ENCODE measurements around the gene STARD9.

Gene STARD9

DNA sequence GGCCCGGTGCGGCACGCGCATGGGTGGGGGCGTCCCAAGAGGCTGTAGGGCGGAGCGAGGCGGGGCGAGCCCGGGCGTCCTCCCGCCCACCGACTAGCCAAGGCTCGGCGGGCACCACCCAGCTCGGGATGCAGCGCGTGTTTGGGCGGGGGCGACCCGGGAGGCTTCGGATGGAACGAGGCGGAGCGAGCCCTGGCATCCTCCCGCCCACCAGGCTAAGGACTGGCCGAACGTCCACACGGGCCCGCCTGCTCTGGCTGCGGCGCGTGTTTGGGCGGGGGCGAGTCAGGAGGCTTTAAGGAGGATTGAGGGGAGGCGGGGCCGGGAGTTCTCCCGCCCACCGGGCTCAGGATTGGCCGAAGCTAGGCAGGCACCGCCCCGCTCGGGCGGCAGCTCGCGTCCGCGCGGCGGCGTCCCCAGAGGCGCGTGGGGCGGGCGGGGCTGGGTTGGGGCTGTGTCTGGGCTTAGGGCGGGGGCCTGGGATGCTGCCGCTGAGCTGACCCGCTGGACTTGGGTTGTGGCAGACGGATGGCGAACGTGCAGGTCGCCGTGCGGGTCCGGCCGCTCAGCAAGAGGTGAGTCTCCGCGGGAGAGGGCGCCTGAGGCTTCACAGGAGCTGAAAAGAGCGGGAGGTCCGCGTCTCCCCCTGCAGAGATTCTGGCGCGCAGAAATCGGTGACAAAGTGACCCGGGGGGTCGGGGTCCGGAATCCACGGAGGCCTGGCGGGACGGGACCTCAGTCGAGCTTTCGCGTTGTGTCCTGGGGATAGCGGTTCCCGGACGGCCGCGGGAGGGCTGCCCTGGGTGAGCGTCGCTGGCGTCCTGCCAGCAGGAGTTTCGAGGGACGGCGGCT lies at the start of gene STARD9:
Gene STARD9, plus strand, starts transcription at position 419 of the 852 bp plus-strand sequence. Its CDS starts 110 bp downstream, at position 529.
- TF ChIP-seq, protein P1, sequence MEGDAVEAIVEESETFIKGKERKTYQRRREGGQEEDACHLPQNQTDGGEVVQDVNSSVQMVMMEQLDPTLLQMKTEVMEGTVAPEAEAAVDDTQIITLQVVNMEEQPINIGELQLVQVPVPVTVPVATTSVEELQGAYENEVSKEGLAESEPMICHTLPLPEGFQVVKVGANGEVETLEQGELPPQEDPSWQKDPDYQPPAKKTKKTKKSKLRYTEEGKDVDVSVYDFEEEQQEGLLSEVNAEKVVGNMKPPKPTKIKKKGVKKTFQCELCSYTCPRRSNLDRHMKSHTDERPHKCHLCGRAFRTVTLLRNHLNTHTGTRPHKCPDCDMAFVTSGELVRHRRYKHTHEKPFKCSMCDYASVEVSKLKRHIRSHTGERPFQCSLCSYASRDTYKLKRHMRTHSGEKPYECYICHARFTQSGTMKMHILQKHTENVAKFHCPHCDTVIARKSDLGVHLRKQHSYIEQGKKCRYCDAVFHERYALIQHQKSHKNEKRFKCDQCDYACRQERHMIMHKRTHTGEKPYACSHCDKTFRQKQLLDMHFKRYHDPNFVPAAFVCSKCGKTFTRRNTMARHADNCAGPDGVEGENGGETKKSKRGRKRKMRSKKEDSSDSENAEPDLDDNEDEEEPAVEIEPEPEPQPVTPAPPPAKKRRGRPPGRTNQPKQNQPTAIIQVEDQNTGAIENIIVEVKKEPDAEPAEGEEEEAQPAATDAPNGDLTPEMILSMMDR (conservative IDR thresholded peaks at IDR 0.05) = no peak
- no peak for TF ChIP-seq ZFX (IDR thresholded peaks at IDR 0.05)
- peak within 1 kb of the TSS; percentile 48 for H3K27ac ChIP-seq

DNA sequence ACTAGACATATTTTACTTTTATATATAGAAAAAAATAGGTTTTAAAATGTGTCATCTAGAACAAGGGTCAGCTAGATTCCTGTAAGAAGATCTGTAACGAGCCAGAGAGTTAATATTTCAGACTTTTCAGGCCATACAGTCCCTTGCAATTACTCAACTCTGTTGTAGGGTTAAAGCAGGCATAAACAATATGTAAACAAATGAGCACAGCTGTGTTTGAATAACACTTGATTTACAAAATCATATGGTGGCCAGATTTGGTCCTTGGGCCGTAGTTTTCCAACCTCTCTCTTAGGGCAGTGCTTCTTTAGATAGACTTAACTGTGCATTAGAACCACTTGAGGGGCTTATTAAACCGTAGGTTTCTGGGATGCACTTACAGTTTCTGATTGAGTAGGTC lies 46.4 kb upstream of the STARD9 start:
- TF ChIP-seq ZFX (IDR thresholded peaks at IDR 0.05) = no peak
- TF ChIP-seq, protein P1 (conservative IDR thresholded peaks at IDR 0.05) = no peak

GRCh38 chr15:42533246-42533645 lies 42.2 kb upstream of the STARD9 start:
- TF ChIP-seq ZFX (IDR thresholded peaks at IDR 0.05) = no peak
- TF ChIP-seq, protein P1 (conservative IDR thresholded peaks at IDR 0.05) = no peak
- no peak overlapping the region for H3K27ac ChIP-seq

More for the DNA sequence above, 46.4 kb upstream of the STARD9 start:
- no peak overlapping the region for H3K27ac ChIP-seq

DNA sequence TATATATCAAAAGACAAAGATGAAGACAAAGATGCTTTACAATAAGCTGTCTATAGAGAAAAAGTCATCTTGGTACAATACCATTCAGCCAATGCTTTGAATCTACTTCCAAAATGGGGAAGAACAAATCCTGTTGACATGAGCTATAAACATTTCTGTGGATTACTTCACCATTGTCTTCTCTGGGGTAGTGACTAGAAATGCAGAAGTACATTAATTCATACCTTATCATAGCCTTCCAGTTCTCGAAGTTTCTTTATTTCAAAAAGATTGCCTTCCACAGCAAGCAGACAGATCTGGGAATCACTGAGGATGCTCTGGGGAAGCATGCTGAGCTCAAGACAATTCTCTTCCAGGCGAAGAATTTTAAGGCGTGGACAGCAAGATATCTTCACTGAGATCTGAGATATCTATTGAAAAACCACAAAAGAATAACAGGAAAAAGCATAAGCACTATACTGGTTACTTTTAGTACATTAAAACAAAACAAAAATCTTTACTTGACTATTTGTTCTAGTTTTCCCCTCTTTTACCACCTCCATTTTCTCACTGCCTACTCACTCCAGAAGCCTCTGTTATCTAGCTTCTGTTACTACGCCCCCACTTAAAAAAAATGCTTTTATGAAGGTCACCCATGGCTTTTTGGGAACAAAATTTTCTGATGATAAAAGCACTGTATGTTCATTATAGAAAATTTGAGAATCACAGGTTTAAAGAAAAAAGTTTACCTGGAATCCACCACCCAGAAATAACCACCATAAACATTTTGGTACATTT lies 30.4 kb upstream of the STARD9 start:
- no peak for TF ChIP-seq ZFX (IDR thresholded peaks at IDR 0.05)
- TF ChIP-seq, protein P1 (conservative IDR thresholded peaks at IDR 0.05) = no peak

GRCh38 chr15:42547918-42548248 lies 27.5 kb upstream of the STARD9 start:
- TF ChIP-seq, protein P1 (conservative IDR thresholded peaks at IDR 0.05) = no peak
- TF ChIP-seq ZFX (IDR thresholded peaks at IDR 0.05) = no peak
- peak overlapping the region; percentile 82 for H3K27ac ChIP-seq

More for the DNA sequence above, 30.4 kb upstream of the STARD9 start:
- no peak overlapping the region for H3K27ac ChIP-seq

GRCh38 chr15:42548249-42549031 lies 27.0 kb upstream of the STARD9 start, which contains the start of the genes HAUS2 and LRRC57:
TSS of gene HAUS2 (plus strand) at chr15:42548838. CDS start at chr15:42548873, 35 bp downstream.
TSS of gene LRRC57 (minus strand) at chr15:42548793. CDS start at chr15:42548434, 359 bp downstream.
- peak within 1 kb of the TSS; percentile 82 for H3K27ac ChIP-seq
- TF ChIP-seq ZFX (IDR thresholded peaks at IDR 0.05) = peak; percentile 69
- TF ChIP-seq, protein P1 (conservative IDR thresholded peaks at IDR 0.05) = no peak
